CD1c-positive myeloid dendritic cell (primary cell): ENCODE results near the gene CFH.
"Not testable (repeated sequence)": the region's sequence is repeated elsewhere in the genome, so short reads cannot be mapped to it uniquely, and the experiment has no call there.

Experiments used
- DNase-seq: peaks from one replicate; pipeline ENCODE4 v3.0.0-alpha.2; 2016; ENCODE audit errors: extremely low spot score

Gene CFH

GRCh38 chr1:196667131-196667530 lies 15.3 kb downstream of the CFH start:
- no peak for DNase-seq

DNA sequence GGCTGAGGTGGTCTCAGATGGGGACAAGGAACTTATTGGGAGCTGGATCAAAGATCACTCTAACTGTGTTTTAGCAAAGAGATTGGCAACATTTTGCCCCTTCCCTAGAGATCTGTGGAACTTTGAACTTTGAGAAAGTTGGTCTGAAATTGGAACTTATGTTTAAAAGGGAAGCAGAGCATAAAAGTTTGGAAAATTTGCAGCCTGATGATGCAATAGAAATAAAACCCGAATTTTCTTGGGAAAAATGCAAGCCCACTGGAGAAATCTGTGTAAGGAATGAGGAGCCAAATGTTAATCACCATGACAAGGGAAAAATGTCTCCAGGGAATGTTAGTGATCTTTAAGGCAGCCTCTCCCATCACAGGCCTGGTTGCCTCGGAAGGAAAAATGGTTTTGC lies 17.2 kb downstream of the CFH start:
- DNase-seq: no peak

DNA sequence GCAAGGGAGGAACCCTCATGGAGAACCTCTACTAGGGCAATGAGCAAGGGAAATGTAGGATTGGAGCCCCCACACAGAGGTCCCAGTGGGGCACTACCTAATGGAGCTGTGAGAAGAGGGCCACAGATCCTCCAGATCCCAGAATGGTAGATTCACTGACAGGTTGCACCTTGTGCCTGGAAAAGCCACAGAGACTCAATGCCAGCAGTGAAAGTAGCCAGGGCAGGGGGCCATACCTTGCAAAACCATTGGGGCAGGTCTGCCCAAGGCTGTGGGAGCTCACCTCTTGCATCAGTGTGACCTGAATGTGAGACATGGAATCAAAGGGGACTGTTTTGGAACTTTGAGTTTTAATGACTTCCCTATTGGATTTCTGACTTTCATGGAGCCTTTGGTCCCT lies 17.9 kb downstream of the CFH start:
- no peak for DNase-seq

DNA sequence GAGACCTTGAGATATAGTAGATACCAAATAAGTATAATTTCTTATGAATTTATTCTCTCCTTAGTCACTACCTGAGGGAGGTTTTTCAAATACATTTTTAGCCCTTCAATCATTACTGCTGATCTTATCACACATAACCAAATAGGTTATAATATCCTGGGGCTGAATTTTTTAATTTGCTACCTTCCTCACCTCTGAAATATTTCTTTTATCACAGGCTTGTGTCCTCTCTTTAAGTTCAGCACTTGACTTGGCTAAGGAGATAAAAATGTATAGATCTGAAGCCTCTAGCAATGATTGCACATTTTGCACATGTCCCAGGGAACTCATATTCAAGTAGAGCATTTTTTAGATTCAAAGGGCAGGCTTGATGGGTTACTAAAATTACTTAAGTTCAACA lies 23.1 kb downstream of the CFH start:
- no peak for DNase-seq

GRCh38 chr1:196677781-196678509 lies 26.1 kb downstream of the CFH start:
- no peak for DNase-seq

- no peak for DNase-seq
Measured at GRCh38 chr1:196678510-196678884, 26.7 kb downstream of the CFH start.

GRCh38 chr1:196680107-196680506 lies 28.3 kb downstream of the CFH start:
- DNase-seq: no peak

DNA sequence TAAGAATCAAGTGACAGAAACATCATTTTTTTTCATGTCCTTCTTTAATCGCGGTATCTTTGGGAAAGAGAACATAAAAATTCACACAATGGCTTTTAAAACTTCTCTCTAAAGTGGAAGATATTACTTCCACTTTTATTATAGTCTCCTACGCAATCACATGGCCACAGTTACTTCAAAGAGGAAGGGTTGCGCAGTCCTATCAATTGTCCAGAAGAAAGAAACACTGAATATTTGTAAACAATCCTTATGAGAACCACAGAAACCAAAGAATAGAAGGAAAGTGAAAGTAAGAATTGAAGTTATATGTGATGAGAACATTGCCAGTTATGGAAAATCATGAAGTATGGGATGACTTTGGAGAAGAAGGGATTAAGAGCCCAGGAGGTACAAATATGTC lies 32.6 kb downstream of the CFH start:
- peak; percentile 43 for DNase-seq

DNA sequence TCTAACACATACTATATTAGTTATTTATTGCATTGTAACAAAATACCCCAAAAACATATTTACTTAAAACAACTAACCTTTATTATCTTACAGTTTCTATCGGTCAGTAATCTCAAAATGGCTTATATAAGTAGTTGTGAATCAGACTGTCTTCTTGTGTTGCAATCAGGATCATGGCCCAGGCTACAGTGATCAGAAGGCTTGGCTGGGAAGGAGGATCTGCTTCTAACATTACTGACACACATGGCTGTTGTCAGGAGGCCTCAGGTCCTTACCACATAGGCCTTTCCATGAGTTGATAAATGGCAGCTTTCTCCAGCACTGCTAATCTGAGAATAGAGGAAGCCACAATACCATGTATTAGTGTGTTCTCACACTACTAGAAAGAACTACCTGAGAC lies 33.7 kb downstream of the CFH start:
- DNase-seq: no peak

DNA sequence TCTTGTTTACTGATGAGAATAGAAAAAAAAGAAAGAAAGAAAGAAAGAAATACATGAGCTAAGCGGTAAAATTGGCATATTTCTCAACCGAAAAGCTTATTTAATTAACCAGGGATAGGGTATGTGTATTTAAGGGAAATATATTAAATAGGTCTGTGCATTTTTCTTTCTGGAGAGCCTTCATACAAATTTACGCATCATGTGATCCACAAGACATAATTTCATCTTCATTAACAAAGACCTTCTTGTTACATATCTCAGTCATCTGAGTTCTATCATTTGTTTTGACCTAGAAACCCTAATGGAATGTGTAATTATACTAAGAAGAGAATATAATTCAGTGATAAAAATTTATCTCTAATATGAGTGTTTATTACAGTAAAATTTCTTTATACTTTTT lies 37.2 kb downstream of the CFH start:
- no peak for DNase-seq

GRCh38 chr1:196690582-196690981 lies 38.7 kb downstream of the CFH start:
- DNase-seq: no peak

DNA sequence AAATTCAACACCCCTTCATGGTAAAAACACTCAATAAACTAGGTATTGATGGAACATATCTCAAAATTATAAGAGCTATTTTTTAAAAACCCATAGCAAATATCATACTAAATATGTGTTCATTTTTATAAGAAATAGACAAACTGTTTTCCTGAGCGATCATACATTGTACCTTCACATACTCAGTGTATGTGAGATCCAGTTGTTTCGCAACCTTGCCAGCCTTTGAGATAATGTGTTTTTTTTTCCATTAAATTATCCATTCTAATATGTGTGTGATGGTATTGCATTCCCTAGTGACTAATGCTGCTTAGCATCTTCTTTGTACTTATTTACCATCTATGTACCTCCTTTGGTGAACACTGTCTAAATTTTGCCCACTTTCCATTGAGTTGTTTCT lies 47.1 kb downstream of the CFH start:
- no peak for DNase-seq

GRCh38 chr1:196701144-196701543 lies 49.3 kb downstream of the CFH start:
- DNase-seq: no peak

GRCh38 chr1:196709892-196710291 lies 58.0 kb downstream of the CFH start:
- not testable (repeated sequence) for DNase-seq

DNA sequence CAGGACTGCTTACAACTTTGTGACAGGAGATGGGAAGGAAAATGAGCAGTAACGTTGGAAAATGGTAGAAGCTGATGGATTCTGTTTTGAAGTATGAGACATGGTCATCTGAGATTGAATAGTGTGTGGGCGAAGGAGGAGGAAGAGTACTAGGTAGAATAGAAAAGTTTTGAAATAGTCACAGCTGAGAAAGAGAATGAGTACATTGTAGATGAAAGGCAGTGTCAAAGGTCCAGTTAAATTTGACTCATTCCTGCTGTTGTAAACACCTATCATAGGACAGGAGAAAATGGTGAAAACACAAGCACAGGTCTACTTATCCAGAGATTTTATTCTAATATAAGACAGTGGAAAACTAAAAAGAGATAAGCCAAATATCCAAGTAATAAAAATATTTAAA lies 66.0 kb downstream of the CFH start:
- no peak for DNase-seq

DNA sequence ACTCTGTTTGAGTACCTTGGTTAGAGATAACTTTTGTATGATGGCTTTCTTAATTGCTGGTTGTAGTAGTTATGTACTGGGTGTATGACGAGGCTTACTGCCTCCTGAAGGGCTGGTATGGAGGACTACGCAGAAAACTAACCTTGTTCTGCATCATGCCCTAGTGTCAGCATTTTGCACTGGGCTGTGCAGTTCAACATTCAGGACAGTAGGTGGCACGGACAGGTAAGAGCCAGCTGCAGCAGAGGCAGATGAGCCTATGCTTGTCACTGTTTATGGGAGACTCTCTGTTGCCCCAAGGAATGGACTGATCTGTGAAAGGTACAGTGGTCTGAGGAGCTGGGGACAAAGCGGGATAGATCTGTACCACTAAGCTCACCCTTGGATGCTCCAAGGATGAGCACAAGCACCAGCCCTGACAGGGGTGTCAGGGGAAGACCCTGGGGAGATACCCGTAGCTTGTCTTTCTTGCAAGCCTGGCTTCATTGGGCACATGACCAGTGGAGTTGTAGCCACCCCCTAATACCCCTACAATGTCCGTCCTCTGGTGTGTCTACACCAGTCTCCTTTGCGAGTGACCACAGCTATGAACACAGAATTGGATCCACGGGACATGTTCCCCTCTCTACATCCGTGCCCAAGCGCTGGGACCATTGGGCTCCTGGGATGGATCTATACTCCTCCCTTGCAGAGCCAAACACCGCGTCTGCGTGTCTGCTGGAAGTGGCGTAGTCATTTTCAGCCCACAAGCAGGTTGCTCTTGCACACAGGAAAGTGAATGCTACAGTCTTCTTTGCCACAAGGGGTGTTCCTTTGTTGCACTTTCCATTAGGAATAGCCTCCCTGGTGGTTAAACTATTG lies 71.7 kb downstream of the CFH start:
- peak; percentile 15 for DNase-seq

DNA sequence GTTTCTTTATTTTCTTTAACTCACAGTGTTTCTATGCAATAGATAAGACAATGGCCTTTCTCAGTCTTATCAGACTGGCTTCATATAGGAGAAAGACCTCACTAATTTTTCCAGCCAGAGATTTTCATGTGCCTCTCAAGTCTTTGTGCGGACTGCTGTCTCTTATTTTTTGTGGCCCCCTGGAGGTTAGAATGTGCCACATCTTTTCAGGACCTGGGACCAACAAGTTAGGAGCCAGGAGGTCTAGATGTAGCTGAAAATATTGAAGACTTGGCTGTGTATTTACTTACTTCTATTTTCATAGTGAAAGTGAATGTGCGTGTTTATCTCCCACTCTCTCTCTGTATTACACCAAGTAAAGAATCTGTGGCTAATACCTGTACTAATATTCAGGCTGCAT lies 80.7 kb downstream of the CFH start:
- no peak for DNase-seq

DNA sequence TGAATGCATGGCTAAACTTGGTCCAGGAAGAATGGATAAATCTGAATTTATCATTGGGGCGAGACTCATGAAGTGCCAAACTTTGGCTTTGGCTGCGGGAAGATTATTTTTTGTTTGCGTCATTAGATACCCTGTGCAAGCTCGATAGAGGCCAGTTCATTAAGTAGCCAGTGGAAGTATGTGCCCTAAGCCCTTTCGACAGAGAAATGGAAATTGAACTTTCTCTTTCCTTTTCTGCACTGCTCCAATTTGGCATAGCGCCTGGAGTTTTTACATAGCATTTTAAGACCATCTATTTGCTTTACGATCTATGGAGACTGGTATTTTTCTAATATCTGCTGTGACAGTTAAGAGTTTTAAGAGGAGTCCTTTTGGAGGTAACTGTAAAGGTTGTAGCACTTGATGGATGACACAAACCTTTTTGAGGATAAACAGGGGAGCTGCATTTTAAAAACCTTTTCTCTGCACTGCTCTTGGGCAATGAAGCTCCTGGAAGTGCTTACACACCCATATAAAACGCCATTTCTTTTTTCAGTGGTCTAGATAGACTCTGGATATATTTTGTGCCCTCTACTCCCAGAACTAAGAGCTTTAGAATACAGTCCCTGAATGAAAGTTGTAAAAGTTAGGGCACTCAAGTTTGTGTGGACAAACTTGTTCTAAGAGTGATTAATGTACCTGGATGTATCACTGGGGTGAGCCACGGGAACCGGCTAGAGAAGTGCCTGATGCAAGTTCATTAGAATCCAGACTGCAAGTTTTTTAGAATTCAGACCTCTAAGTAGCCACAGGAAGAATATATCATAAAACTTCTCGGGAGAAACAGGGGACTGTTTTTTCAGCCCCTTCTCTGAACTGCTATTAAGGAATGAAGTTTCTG lies 81.5 kb downstream of the CFH start:
- DNase-seq: no peak

GRCh38 chr1:196734006-196734405 lies 82.2 kb downstream of the CFH start:
- no peak for DNase-seq

GRCh38 chr1:196734460-196734859 lies 82.6 kb downstream of the CFH start:
- no peak for DNase-seq

DNA sequence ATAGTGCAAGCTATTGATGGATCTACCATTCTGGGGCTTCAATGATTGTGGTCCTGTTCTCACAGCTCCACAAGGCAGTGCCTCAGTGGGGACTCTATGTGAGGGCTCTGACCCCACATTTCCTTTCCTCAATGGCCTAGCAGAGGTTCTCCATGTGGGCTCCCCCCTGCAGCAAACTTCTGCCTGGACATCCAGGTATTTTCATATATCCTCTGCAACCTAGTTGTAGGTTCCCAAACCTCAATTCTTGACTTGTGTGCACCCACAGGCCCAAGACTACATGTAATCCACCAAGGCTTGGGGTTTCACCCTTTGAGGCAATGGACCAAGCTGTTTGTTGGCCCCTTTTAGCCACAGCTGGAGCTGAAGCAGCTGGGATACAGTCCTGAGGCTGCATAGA lies 86.9 kb downstream of the CFH start:
- no peak for DNase-seq

- DNase-seq: peak; percentile 27
Measured at GRCh38 chr1:196743244-196743643, 91.4 kb downstream of the CFH start.
